Ishikawa (cell line): ENCODE results near the gene ARMC7.

ENCODE experiments used
- CEBPB ChIP-seq: IDR thresholded peaks from 2 replicates; pipeline ENCODE4 v1.6.1; 2012
- CREB1 ChIP-seq: IDR thresholded peaks from 2 replicates; pipeline ENCODE4 v1.6.1; 2012; ENCODE audit warnings: low read depth
- EGR1 ChIP-seq: IDR thresholded peaks from 2 replicates; pipeline ENCODE4 v1.6.1; 2012
- EP300 ChIP-seq: IDR thresholded peaks from 2 replicates; pipeline ENCODE4 v1.6.1; 2012; ENCODE audit warnings: borderline replicate concordance
- FOXM1 ChIP-seq: IDR thresholded peaks from 2 replicates; pipeline ENCODE4 v1.6.1; 2012; ENCODE audit warnings: low read depth, borderline replicate concordance
- NFIC ChIP-seq: IDR thresholded peaks from 2 replicates; pipeline ENCODE4 v1.6.1; 2012
- RAD21 ChIP-seq: IDR thresholded peaks from 2 replicates; pipeline ENCODE4 v1.6.1; 2012; ENCODE audit warnings: low read depth
- TAF1 ChIP-seq: IDR thresholded peaks from 2 replicates; pipeline ENCODE4 v1.6.1; 2012; ENCODE audit warnings: low read depth, mild to moderate bottlenecking
- TCF12 ChIP-seq: IDR thresholded peaks from 2 replicates; pipeline ENCODE4 v1.6.1; 2012; ENCODE audit warnings: low read depth
- TEAD4 ChIP-seq: IDR thresholded peaks from 2 replicates; pipeline ENCODE4 v1.6.1; 2012
- YY1 ChIP-seq: IDR thresholded peaks from 2 replicates; pipeline ENCODE4 v1.6.1; 2012; ENCODE audit warnings: low read depth
- ZBTB7A ChIP-seq: IDR thresholded peaks from 2 replicates; pipeline ENCODE4 v1.6.1; 2012; ENCODE audit warnings: low read depth
- TF ChIP-seq, protein P1 (sequence below): IDR thresholded peaks from 2 replicates; pipeline ENCODE4 v1.6.1; 2012
- TF ChIP-seq, protein P2 (sequence below): IDR thresholded peaks from 2 replicates; pipeline ENCODE4 v1.6.1; 2012
- TF ChIP-seq, protein P3 (sequence below): IDR thresholded peaks from 2 replicates; pipeline ENCODE4 v1.6.1; 2012; ENCODE audit warnings: low read depth, mild to moderate bottlenecking

Gene ARMC7

GRCh38 chr17:75087558-75088453, 22.0 kb upstream of the ARMC7 start, which contains the start of gene SLC16A5:
SLC16A5 (plus strand) TSS chr17:75087954; CDS start chr17:75093637, 5,683 bp downstream.
- TF ChIP-seq ZBTB7A (peak; percentile 92), RAD21 (no peak), CEBPB (peak; percentile 79; the same call in 1 of the 2 replicates), EGR1 (peak; percentile 78), TCF12 (no peak; the same call in 1 of the 2 replicates), NFIC (no peak; the same call in 1 of the 2 replicates), TEAD4 (peak; percentile 89)
- TF ChIP-seq, protein P1, sequence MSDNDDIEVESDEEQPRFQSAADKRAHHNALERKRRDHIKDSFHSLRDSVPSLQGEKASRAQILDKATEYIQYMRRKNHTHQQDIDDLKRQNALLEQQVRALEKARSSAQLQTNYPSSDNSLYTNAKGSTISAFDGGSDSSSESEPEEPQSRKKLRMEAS = peak; percentile 26; the same call in 1 of the 2 replicates
- TF ChIP-seq, protein P2, sequence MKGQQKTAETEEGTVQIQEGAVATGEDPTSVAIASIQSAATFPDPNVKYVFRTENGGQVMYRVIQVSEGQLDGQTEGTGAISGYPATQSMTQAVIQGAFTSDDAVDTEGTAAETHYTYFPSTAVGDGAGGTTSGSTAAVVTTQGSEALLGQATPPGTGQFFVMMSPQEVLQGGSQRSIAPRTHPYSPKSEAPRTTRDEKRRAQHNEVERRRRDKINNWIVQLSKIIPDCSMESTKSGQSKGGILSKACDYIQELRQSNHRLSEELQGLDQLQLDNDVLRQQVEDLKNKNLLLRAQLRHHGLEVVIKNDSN = peak; percentile 11; the same call in 1 of the 2 replicates

GRCh38 chr17:75088465-75089417, 21.0 kb upstream of the ARMC7 start:
- TF ChIP-seq, protein P3, sequence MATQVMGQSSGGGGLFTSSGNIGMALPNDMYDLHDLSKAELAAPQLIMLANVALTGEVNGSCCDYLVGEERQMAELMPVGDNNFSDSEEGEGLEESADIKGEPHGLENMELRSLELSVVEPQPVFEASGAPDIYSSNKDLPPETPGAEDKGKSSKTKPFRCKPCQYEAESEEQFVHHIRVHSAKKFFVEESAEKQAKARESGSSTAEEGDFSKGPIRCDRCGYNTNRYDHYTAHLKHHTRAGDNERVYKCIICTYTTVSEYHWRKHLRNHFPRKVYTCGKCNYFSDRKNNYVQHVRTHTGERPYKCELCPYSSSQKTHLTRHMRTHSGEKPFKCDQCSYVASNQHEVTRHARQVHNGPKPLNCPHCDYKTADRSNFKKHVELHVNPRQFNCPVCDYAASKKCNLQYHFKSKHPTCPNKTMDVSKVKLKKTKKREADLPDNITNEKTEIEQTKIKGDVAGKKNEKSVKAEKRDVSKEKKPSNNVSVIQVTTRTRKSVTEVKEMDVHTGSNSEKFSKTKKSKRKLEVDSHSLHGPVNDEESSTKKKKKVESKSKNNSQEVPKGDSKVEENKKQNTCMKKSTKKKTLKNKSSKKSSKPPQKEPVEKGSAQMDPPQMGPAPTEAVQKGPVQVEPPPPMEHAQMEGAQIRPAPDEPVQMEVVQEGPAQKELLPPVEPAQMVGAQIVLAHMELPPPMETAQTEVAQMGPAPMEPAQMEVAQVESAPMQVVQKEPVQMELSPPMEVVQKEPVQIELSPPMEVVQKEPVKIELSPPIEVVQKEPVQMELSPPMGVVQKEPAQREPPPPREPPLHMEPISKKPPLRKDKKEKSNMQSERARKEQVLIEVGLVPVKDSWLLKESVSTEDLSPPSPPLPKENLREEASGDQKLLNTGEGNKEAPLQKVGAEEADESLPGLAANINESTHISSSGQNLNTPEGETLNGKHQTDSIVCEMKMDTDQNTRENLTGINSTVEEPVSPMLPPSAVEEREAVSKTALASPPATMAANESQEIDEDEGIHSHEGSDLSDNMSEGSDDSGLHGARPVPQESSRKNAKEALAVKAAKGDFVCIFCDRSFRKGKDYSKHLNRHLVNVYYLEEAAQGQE = no peak
- TF ChIP-seq NFIC (0 out of 2 replicates have a peak, but pooled peaks have one; percentile 17), TAF1 (no peak), RAD21 (no peak), TEAD4 (peak; percentile 46)
- TF ChIP-seq, protein P2 = 0 out of 2 replicates have a peak, but pooled peaks have one; percentile 7

DNA sequence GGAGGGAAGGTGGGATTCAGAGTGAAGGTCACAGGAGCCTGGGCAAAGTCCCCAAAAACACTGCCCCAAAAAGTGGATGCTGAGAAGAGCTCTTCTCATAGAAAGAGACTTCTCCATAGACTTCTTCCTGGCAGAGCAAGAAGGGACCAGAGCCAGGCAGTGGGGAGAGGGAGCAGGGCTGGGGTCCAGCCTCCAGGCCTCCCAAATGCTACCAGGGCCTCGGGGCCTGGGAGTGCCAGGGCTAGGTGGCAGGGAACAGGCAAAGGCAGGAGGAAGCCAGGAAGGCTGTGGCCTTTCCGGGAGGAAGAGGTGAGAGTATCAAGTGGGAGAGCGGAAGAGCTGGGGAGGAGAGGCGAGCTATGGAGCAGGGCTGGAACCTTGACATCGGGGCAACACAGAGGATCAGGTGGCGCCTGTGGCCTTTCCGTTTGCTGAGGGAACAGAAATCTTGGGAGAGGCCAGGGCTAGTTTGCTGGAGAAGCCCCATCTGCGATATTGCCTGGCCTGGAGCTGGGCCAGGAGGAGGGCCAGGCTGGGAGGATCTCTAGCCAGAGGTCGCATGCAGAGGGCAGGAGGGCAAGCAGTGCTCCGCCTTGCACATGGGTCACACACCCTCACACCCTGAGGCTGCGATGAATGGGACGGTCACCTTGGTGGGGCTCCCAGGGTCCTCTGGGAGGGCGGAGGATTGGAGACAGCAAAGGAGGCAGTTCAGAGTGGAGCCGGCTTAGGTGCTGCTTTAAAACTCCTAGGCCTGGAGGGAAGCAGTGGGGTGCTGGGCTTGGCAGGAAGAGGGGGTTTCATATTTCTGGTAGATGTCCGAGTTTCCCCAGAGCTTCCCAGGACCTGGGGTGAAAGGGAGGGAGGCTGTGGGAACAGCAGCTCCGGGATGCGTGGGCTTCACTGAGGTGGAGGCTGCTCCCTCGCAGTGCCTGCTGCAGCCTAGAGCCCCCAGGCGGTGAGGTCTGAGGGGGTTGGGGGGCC, 18.6 kb upstream of the ARMC7 start:
- TF ChIP-seq, protein P1 = peak; percentile 82
- TF ChIP-seq CREB1 (no peak), TEAD4 (no peak), TCF12 (no peak; the same call in 1 of the 2 replicates), TAF1 (no peak), YY1 (peak; percentile 15; the same call in 1 of the 2 replicates), EP300 (peak; percentile 59; the same call in 1 of the 2 replicates), CEBPB (no peak), EGR1 (no peak), ZBTB7A (peak; percentile 91), RAD21 (no peak), NFIC (peak; percentile 89), FOXM1 (no peak)
- TF ChIP-seq, protein P3 = no peak
- TF ChIP-seq, protein P2 = no peak
